H1 (cell line): ENCODE measurements around the gene GNG7. TPM values are rescaled to one million over a fixed set of nuclear protein-coding genes. Genes with fewer than 3 reads are reported as not detected.

Experiments
- BCL11A ChIP-seq, 2 experiments: IDR thresholded peaks; one replicate each; pipeline ENCODE4 v1.6.1; 2011; ENCODE audit warnings: low read depth in 2 of 2, low read length in 2 of 2, mild to moderate bottlenecking in 2 of 2
- KDM5A ChIP-seq: fragments of 200-600 bp; IDR thresholded peaks from 2 replicates; pipeline ENCODE4 v1.7.1; 2012; ENCODE audit warnings: mild to moderate bottlenecking, low read length, inconsistent platforms, mixed read lengths
- SAP30 ChIP-seq: fragments of 300-600 bp; sonication (generic); IDR thresholded peaks from 2 replicates; pipeline ENCODE4 v1.7.1; 2012; ENCODE audit warnings: low read length, moderate library complexity, mild to moderate bottlenecking, inconsistent platforms; ENCODE audit not compliant: insufficient read depth, insufficient replicate concordance
- SIRT6 ChIP-seq: IDR thresholded peaks from one replicate; pipeline ENCODE4 v1.7.1; 2012; ENCODE audit warnings: low read length, inconsistent platforms
- SRF ChIP-seq: IDR thresholded peaks from 2 replicates; pipeline ENCODE4 v1.6.1; 2011; ENCODE audit warnings: mild to moderate bottlenecking, low read depth, low read length, moderate library complexity
- SUZ12 ChIP-seq: fragments of 200-600 bp; sonication (generic); IDR thresholded peaks from 2 replicates; pipeline ENCODE4 v1.6.1; 2012; ENCODE audit warnings: mild to moderate bottlenecking, inconsistent platforms, low read length, moderate library complexity, mixed read lengths
- polyA plus RNA-seq, 7 experiments: library from polyadenylated mRNA; depleted of rRNA in 3 of 7; stranded (reverse) in 5 of 7; unstranded in 2 of 7; fragments of >200 nt in 5 of 7; fragments of 200-250 nt in 2 of 7; gene quantifications; 1 replicate in 5 of 7; 2 replicates in 1 of 7; 4 replicates in 1 of 7; pipeline versions ENCODE4 v1.2.1 to v1.2.3, GENCODE V29; 2011 to 2013; ENCODE audit warnings: missing spikeins in 2 of 7, mixed read lengths in 2 of 7
- total RNA-seq: library from RNA; stranded (reverse); fragmentation: NEBNext Ultra II Directional; extraction: Animal tissue kit (Norgen Biotek cat#: 25700); gene quantifications from 2 replicates; pipeline ENCODE4 v1.2.1, GENCODE V29; 2021

The GNG7 gene
- total and polyA plus RNA-seq, 2 of the 8 experiments (the other 6 are each of a cell fraction or from before 2014, with no cell fraction given), result 2.8 to 7.8 TPM

DNA sequence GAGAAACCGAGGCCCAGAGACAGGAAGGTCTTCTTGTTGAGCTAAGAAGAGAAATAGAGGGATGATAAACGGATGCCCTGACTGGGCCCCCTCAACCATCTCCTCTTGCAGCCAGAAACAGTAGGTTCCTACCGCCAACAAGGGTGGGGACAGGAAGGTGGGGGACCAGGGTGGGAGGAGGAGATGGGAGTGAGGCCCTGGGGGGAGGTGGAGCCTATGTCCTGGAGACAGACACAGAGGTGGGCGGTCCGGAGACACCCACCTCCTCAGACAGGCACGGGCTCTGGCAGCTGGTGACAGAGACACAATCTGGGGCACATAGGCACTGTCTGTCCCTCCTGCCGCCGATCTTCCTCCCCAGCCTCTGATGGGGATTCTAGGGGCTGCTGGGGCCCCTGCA lies 209.6 kb downstream of the GNG7 start (continued):
- no peak for TF ChIP-seq BCL11A (IDR thresholded peaks at IDR 0.05; ENCODE audit: low read depth in 2 of 2, low read length in 2 of 2)
- TF ChIP-seq SIRT6, result no peak
- no peak for TF ChIP-seq SRF
- no peak for TF ChIP-seq KDM5A
- no peak for TF ChIP-seq SAP30
- TF ChIP-seq SUZ12, result no peak
